Activated T-helper 9 cell treated with anti-CD3 and anti-CD28 coated beads, Interleukin-2, amount 50 U/mL, for 16 hours (primary cell): ENCODE data around the gene PHYH.
"Not testable (repeated sequence)": the region's sequence is repeated elsewhere in the genome, so short reads cannot be mapped to it uniquely, and the experiment has no call there.

ENCODE experiments used
- DNase-seq: peaks from one replicate; pipeline ENCODE4 v3.0.0-alpha.2; 2020; ENCODE audit warnings: low read depth

The PHYH gene

DNA sequence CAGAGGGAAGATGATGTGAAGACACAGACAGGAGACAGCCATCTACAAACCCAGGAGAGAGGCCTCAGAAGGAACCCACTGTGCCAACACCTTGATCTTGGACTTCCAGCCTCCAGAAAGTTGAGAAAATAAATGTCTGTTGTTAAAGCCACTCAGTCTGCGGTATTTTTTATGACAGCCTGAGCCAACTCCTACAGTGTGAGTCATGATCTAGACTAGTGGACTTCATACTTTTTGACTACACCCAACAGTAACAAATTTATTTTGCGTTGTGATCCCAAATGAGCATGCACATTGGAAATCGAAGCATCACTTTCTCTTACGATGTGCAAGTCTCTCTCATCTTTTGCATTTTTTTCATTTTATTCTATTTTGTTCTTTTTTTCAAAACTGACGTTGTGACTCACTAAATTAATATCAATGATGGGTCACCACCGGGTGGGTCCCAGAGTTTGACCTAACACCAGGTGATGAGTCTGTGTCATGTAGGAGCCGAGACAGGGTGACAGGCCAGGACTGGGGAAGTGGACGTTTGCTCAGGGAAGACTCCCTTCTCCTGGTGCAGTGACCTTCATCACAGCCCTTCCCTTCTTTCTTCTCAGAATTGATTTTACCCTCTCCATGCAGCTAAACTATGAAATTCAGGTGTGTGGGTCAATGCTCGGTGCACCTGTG, 28.9 kb downstream of the PHYH start:
- no peak for DNase-seq

- no peak for DNase-seq
These were observed 31.0 kb downstream of the PHYH start for GRCh38 chr10:13268841-13269240.

GRCh38 chr10:13268310-13268709, 31.6 kb downstream of the PHYH start:
- DNase-seq: no peak

- DNase-seq: no peak
These were observed 36.3 kb downstream of the PHYH start for GRCh38 chr10:13263591-13263990.

- no peak for DNase-seq
These were observed 37.4 kb downstream of the PHYH start for GRCh38 chr10:13262433-13262832.

- DNase-seq: no peak
These were observed 42.2 kb downstream of the PHYH start for GRCh38 chr10:13257621-13258140.

- DNase-seq: no peak
These were observed 43.2 kb downstream of the PHYH start for GRCh38 chr10:13256627-13257026.

DNA sequence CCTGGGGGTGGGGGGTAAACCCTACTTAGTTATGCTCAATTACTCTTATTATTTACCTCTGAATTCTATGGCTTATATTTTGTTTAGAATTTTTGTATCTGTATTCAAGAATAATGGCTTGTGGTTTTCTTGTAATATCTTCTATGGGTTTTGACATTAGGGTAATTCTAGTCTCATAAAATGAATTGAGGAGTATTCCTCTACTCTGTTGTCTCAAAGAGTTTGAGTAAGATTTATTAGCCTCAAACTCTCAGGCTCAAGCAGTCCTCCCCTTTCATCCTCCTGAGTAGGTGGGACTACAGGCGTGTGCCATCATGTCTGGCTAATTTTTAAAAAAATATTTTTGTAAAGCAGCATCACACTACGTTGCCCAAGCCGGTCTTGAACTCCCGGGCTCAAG, 46.1 kb downstream of the PHYH start:
- DNase-seq: no peak

GRCh38 chr10:13247784-13248183, 52.1 kb downstream of the PHYH start:
- no peak for DNase-seq

DNA sequence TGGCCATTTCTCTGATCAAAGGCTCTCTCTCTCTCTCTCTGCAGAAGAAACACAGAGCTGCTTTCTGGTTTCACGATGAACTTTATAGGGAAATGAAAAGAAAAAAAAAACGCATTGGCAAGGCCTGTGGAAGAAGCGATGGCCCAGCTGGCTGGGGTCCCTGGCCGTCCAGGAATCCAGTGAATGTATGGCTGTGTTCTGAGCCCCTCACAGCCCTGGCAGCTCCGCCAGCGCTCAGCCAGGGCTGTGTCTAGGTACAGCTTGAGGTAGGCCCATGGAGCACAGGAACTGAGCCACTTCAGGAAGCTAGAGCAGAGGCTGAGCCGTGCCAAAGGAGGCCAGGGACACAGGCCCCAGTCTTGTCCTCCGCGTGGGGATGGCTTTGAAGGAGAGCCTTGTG, 52.6 kb downstream of the PHYH start:
- DNase-seq: no peak

DNA sequence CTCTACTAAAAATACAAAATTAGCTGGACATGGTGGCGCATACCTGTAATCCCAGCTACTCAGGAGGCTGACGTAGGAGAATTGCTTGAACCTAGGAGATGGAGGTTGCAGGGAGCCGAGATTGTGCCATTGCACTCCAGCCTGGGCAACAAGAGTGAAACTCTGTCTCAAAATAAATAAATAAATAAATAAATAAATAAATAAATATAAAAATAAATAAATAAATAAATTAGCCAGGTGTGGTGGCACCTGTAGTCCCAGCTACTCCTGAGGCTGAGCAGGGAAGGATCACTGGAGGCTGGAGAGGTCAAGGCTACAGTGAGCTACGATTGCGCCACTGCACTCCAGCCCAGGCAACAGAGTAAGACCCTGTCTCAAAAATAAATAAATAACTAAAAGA, 57.6 kb downstream of the PHYH start:
- DNase-seq: not testable (repeated sequence)

GRCh38 chr10:13241613-13242012, 58.3 kb downstream of the PHYH start:
- no peak for DNase-seq

GRCh38 chr10:13239923-13240322, 59.9 kb downstream of the PHYH start:
- no peak for DNase-seq

- no peak for DNase-seq
These were observed 61.4 kb downstream of the PHYH start for GRCh38 chr10:13238271-13239077.

DNA sequence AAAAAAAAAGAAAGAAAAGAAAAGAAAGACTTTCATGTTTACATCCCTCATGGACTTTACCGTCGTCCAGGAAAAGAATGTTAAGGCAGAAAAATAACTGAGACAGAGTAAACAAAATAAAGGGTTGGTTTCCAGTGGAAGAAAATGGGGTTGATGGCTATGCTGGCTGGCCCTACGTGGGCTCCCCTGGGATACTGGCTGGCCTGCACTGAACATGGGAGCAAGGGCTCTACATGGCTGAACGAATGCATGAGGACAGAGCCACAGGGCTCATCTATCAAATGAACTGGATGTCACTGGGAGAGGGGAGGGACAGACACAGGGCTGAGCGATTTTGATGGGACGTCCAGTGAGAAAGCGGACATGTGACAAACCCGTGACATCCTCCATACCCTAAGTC, 63.2 kb downstream of the PHYH start:
- DNase-seq: no peak

DNA sequence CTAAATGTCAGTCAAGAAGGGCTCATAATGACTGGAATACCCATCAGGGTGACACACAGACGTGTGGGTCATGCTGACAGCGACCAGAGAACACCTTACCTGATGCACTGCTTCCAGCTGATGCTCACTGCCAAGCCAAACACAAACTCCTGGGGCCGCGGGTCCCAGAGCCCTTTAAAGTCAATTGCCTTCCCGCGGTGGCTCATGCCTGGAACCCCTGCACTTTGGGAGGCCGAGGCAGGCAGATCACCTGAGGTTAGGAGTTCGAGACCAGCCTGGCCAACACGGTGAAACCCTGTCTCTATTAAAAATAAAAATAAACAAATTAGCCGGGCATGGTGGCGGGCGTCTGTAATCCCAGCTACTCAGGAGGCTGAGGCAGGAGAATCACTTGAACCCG, 65.1 kb downstream of the PHYH start:
- DNase-seq: not testable (repeated sequence)

DNA sequence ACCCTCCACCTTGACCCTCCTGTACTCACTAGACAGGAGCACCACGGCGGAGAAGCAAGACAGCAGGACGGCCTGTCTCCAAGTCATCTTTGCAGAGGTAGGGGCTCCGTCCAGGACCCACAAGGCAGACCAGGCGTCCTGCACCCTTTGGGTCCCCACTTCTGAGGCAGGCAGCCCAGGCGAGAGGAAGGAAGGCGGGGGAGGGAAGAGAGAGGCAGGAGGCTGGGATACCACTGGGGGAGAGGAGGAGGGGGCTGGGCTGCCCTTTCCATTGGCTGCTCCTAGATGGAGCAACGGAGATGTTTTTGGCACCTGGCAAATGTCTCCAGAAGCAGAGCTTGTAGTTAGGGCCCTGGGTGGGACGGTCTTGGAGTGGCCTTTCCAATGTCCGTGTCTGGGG, 65.7 kb downstream of the PHYH start, which contains the start of gene UCMA:
Gene UCMA, minus strand, starts transcription at position 203 of the 400 bp plus-strand sequence. Its CDS starts 116 bp downstream, at position 87.
- DNase-seq: no peak

GRCh38 chr10:13233358-13233757, 66.5 kb downstream of the PHYH start:
- no peak for DNase-seq

- DNase-seq: no peak
These were observed 68.1 kb downstream of the PHYH start for GRCh38 chr10:13231808-13232207.

DNA sequence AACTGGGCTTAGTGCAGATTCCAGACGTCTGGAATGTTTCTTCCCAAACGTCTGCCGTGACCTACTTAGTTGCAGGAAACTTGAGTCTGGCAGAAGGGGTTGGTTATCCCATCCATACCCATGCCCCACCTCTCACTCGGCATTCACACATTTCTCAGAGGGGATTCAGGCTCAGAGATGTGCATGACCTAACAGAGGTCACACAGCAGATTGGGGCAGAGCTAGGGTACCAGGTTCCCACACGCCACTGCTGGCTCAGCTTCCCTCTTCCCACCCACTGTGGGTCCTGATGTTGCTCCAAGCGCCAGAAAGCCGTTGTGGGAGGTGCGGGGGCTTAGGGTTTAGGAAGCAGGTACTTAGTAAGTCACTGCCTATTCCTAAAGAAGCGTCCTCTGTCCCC, 68.7 kb downstream of the PHYH start:
- no peak for DNase-seq
